HCT116 (cell line): ENCODE results near the gene TMUB1. TPM values are rescaled to one million over a fixed set of nuclear protein-coding genes. Genes with fewer than 3 reads are reported as not detected.

Source experiments
- ATAC-seq: fragments of 200-7000 bp; cut with Tn5 transposase; 2 replicates; pipeline ENCODE4 v1.9.1; 2020; ENCODE audit warnings: mild to moderate bottlenecking, moderate library complexity
- BruUV-seq: library from RNA; stranded (reverse); fragments of 400-500 nt; replicated peaks from 2 replicates; lab custom pipeline; 2021; lab: Mats Ljungman, UMichigan
- CTCF ChIA-PET: fragments of 300-600 bp; sonication (Branson Sonifier 250); formaldehyde crosslinking; loops from one replicate; lab custom pipeline; 2021; ENCODE audit warnings: antibody characterized with exemption; lab: Charles Lee
- POLR2A ChIA-PET: fragments of 300-600, 350-600 bp; sonication (Branson Sonifier 250); formaldehyde crosslinking; loops from one replicate; lab custom pipeline; 2021; ENCODE audit warnings: antibody characterized with exemption; lab: Charles Lee
- RAD21 ChIA-PET, 2 experiments: fragments of 300-600 bp; sonication (Branson Sonifier 250); formaldehyde crosslinking; loops; one replicate each; lab custom pipeline; 2023; ENCODE audit warnings: low total read pairs in 2 of 2; ENCODE audit not compliant: uncharacterized antibody in 2 of 2, unreplicated experiment in 2 of 2, low non-redundant PET in 1 of 2; lab: Charles Lee
- DNase-seq: peaks from one replicate; pipeline ENCODE4 v3.0.0-alpha.2; 2010; ENCODE audit warnings: low read depth, low spot score
- H2AFZ ChIP-seq: fragments of 200-600 bp; shearing (Covaris generic), sonication (generic); 2 replicates; pipeline ENCODE4 v1.6.1; 2017; ENCODE audit warnings: low read depth, mixed run types, mixed read lengths, antibody characterized with exemption, low read length; ENCODE audit not compliant: poor library complexity, severe bottlenecking
- H3K27ac ChIP-seq: 2 replicates; pipeline ENCODE4 v1.5.1; 2012; ENCODE audit warnings: low read depth, low read length
- H3K27me3 ChIP-seq: fragments of 200-600 bp; sonication (generic); 2 replicates; pipeline ENCODE4 v1.6.1; 2016; ENCODE audit warnings: mixed run types, low read length, mixed read lengths; ENCODE audit not compliant: insufficient read depth
- H3K36me3 ChIP-seq, 2 experiments: fragments of 200-500 bp in 1 of 2; fragments of 200-600 bp in 1 of 2; sonication (Bioruptor generic) in 1 of 2; sonication (generic) in 1 of 2; 2 replicates each; pipeline versions ENCODE4 v1.5.1 to v1.6.1; 2014 to 2016; ENCODE audit warnings: low read length in 2 of 2, inconsistent platforms in 1 of 2, mixed read lengths in 1 of 2, mixed run types in 1 of 2; ENCODE audit not compliant: insufficient read depth in 2 of 2, control insufficient read depth in 1 of 2
- H3K4me1 ChIP-seq, 2 experiments: fragments of 200-600 bp in 1 of 2; sonication (generic) in 1 of 2; 2 replicates each; pipeline versions ENCODE4 v1.5.1 to v1.6.1; 2012 to 2017; ENCODE audit warnings: low read length in 2 of 2, inconsistent platforms in 1 of 2, mild to moderate bottlenecking in 1 of 2, mixed read lengths in 1 of 2, mixed run types in 1 of 2, moderate library complexity in 1 of 2; ENCODE audit not compliant: insufficient read depth in 2 of 2, control insufficient read depth in 1 of 2
- H3K4me2 ChIP-seq: fragments of 200-600 bp; sonication (generic); 2 replicates; pipeline ENCODE4 v1.6.1; 2017; ENCODE audit warnings: mixed run types, low read length, mixed read lengths
- H3K4me3 ChIP-seq, 2 experiments: fragments of 200-600 bp in 1 of 2; sonication (generic) in 1 of 2; replicated peaks in 1 of 2; 2 replicates each; pipeline ENCODE4 v1.5.1; 2011 to 2016; ENCODE audit warnings: low read length in 2 of 2, control low read depth in 1 of 2, low read depth in 1 of 2, mild to moderate bottlenecking in 1 of 2, mixed read lengths in 1 of 2, mixed run types in 1 of 2
- H3K79me2 ChIP-seq: fragments of 200-600 bp; sonication (generic); 2 replicates; pipeline ENCODE4 v1.6.1; 2017; ENCODE audit warnings: mild to moderate bottlenecking, mixed run types, low read length, moderate library complexity, mixed read lengths; ENCODE audit not compliant: insufficient read depth
- H3K9ac ChIP-seq: fragments of 200-600 bp; sonication (generic); 2 replicates; pipeline ENCODE4 v1.6.1; 2016; ENCODE audit warnings: low read length, mixed read lengths
- H3K9me2 ChIP-seq: fragments of 200-600 bp; sonication (generic), shearing (Covaris generic); 2 replicates; pipeline ENCODE4 v1.6.1; 2017; ENCODE audit warnings: mixed run types, mild to moderate bottlenecking, moderate library complexity; ENCODE audit not compliant: insufficient read depth
- H3K9me3 ChIP-seq, 2 experiments: fragments of 200-500 bp in 1 of 2; fragments of 200-600 bp in 1 of 2; sonication (Bioruptor generic) in 1 of 2; sonication (generic) in 1 of 2; 2 replicates each; pipeline ENCODE4 v1.6.1; 2014 to 2017; ENCODE audit warnings: low read length in 2 of 2, mixed read lengths in 2 of 2, inconsistent platforms in 1 of 2, low read depth in 1 of 2, mild to moderate bottlenecking in 1 of 2, mixed run types in 1 of 2, moderate library complexity in 1 of 2; ENCODE audit not compliant: control insufficient read depth in 1 of 2, insufficient read depth in 1 of 2
- H4K20me1 ChIP-seq: fragments of 200-600 bp; sonication (generic), shearing (Covaris generic); 2 replicates; pipeline ENCODE4 v1.6.1; 2017; ENCODE audit warnings: mixed run types, mild to moderate bottlenecking, moderate library complexity; ENCODE audit not compliant: insufficient read depth
- CBX3 ChIP-seq: IDR thresholded peaks from 2 replicates; pipeline ENCODE4 v1.6.1; 2012; ENCODE audit warnings: low read depth
- EZH2 ChIP-seq: fragments of 200-600 bp; sonication (generic); IDR thresholded peaks from 2 replicates; pipeline ENCODE4 v1.6.1; 2017; ENCODE audit warnings: antibody characterized with exemption, mixed run types
- EZH2phosphoT487 ChIP-seq: fragments of 200-600 bp; IDR thresholded peaks from 2 replicates; pipeline ENCODE4 v1.6.1; 2018; ENCODE audit warnings: antibody characterized with exemption, borderline replicate concordance
- FOSL1 ChIP-seq: IDR thresholded peaks from 2 replicates; pipeline ENCODE4 v1.6.1; 2012; ENCODE audit warnings: low read depth
- POLR2A ChIP-seq: IDR thresholded peaks from 2 replicates; pipeline ENCODE4 v1.7.0; 2011; ENCODE audit warnings: borderline replicate concordance; ENCODE audit not compliant: insufficient read depth, insufficient read length; ENCODE audit errors: extremely low read depth
- SRF ChIP-seq: IDR thresholded peaks from 2 replicates; pipeline ENCODE4 v1.6.1; 2012; ENCODE audit warnings: low read depth
- YY1 ChIP-seq: IDR thresholded peaks from 2 replicates; pipeline ENCODE4 v1.6.1; 2011; ENCODE audit warnings: low read length, low read depth, moderate library complexity, mild to moderate bottlenecking; ENCODE audit not compliant: insufficient replicate concordance; ENCODE audit errors: extremely low read depth
- ZFX ChIP-seq: fragments of 450-650 bp; IDR thresholded peaks from 2 replicates; pipeline ENCODE4 v1.6.1; 2017
- intact Hi-C: fragments of 100-400 bp; cut with micrococcal nuclease; formaldehyde crosslinking; loops from 2 replicates; pipeline ENCODE4 v1.10.0; 2022
- total RNA-seq: library from RNA; stranded (reverse); gene quantifications from one replicate; pipeline ENCODE4 v1.2.1, GENCODE V29; 2021; ENCODE audit not compliant: unreplicated experiment
- TF ChIP-seq, protein P1 (sequence below): IDR thresholded peaks from 2 replicates; pipeline ENCODE4 v1.6.1; 2011; ENCODE audit warnings: mild to moderate bottlenecking, low read length, moderate library complexity; ENCODE audit not compliant: insufficient replicate concordance; ENCODE audit errors: extremely low read depth
- TF ChIP-seq, protein P2 (sequence below), 3 experiments: fragments of 200-600 bp in 1 of 3; sonication (generic) in 1 of 3; IDR thresholded peaks in 2 of 3; conservative IDR thresholded peaks in 1 of 3; 2 replicates each; pipeline ENCODE4 v1.5.1; 2012 to 2017; ENCODE audit warnings: low read depth in 2 of 3, low read length in 2 of 3, antibody characterized with exemption in 1 of 3, borderline replicate concordance in 1 of 3, control low read depth in 1 of 3, mild to moderate bottlenecking in 1 of 3, mixed read lengths in 1 of 3, mixed run types in 1 of 3, moderate library complexity in 1 of 3; ENCODE audit not compliant: insufficient read depth in 1 of 3

TMUB1 gene
- total RNA-seq, 1 experiment from 2014 or later: 75.8 TPM

DNA sequence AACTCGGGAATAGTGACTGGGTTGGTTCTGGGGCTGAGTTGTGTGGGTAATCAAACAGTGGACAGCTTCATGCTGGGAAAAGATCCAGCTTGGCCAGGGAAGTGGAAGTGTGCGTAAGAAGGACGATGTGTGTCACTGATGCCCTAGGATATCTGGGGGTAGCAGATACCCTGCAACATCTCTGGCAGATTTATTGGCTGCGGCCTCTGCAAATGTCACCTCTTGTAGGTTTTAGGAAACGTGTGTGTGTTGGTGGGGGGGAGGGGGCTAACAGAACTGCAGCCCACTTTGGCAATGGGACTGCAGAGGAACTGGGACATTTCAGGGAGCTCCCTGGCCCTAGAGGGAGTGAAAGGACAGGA lies 2.0 kb upstream of the TMUB1 start:
- no peaks in the 10 kb centered on the region for H3K27me3 ChIP-seq
- intact Hi-C loops: no loop called here
- no peak for DNase-seq
- H3K4me3 ChIP-seq: peak overlapping the region; percentile 57 to 90
- ATAC-seq: no peak
- no peaks in the 10 kb centered on the region for H4K20me1 ChIP-seq
- no peaks in the 10 kb centered on the region for H3K9me3 ChIP-seq
- peaks cover 0 to 10% of the 10 kb centered on the region in 2 experiments; a peak in 1 of 4 replicates for H3K36me3 ChIP-seq
- H3K79me2 ChIP-seq: peaks cover 58% of the 10 kb centered on the region
- no peaks in the 10 kb centered on the region for H3K9me2 ChIP-seq
- TF ChIP-seq ZFX (no peak), FOSL1 (no peak), POLR2A (no peak), SRF (no peak), EZH2phosphoT487 (no peak), EZH2 (no peak), CBX3 (no peak), YY1 (no peak)
- TF ChIP-seq, protein P1, sequence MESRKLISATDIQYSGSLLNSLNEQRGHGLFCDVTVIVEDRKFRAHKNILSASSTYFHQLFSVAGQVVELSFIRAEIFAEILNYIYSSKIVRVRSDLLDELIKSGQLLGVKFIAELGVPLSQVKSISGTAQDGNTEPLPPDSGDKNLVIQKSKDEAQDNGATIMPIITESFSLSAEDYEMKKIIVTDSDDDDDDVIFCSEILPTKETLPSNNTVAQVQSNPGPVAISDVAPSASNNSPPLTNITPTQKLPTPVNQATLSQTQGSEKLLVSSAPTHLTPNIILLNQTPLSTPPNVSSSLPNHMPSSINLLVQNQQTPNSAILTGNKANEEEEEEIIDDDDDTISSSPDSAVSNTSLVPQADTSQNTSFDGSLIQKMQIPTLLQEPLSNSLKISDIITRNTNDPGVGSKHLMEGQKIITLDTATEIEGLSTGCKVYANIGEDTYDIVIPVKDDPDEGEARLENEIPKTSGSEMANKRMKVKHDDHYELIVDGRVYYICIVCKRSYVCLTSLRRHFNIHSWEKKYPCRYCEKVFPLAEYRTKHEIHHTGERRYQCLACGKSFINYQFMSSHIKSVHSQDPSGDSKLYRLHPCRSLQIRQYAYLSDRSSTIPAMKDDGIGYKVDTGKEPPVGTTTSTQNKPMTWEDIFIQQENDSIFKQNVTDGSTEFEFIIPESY: no peak
- TF ChIP-seq, protein P2, sequence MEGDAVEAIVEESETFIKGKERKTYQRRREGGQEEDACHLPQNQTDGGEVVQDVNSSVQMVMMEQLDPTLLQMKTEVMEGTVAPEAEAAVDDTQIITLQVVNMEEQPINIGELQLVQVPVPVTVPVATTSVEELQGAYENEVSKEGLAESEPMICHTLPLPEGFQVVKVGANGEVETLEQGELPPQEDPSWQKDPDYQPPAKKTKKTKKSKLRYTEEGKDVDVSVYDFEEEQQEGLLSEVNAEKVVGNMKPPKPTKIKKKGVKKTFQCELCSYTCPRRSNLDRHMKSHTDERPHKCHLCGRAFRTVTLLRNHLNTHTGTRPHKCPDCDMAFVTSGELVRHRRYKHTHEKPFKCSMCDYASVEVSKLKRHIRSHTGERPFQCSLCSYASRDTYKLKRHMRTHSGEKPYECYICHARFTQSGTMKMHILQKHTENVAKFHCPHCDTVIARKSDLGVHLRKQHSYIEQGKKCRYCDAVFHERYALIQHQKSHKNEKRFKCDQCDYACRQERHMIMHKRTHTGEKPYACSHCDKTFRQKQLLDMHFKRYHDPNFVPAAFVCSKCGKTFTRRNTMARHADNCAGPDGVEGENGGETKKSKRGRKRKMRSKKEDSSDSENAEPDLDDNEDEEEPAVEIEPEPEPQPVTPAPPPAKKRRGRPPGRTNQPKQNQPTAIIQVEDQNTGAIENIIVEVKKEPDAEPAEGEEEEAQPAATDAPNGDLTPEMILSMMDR (IDR thresholded peaks at IDR 0.05 in 2 of 3, conservative IDR thresholded peaks at IDR 0.05 in 1 of 3; ENCODE audit: borderline replicate concordance in 1 of 3, insufficient read depth in 1 of 3, low read depth in 2 of 3, low read length in 2 of 3): no peak
- TF ChIP-seq, all 23 proteins: peak for 0
- CTCF ChIA-PET: interaction anchor here (0.8 to 1.6 kb wide), 4 partner anchors 24 to 67 kb away, joined by 3 to 5 read pairs (median 4); no protein-coding TSS in a partner anchor
- Histone ChIP-seq H3K27ac (peak overlapping the region; percentile 90), H3K4me1 (peaks cover 30 to 54% of the 10 kb centered on the region in 2 experiments), H2AFZ (no peak overlapping the region), H3K9ac (peak overlapping the region; percentile 59), H3K4me2 (peak overlapping the region; percentile 87)
- POLR2A ChIA-PET: interaction anchor here (0.7 to 1.6 kb wide), 4 partner anchors 8 to 31 kb away, joined by 4 to 9 read pairs (median 6); no protein-coding TSS in a partner anchor
- RAD21 ChIA-PET: interaction anchor here in 1 of 2 experiments (0.9 to 1.0 kb wide), 2 partner anchors 26 to 57 kb away, joined by 3 read pairs; partner anchors contain the start of gene ABCB8
- no TSS peak for BruUV-seq
